ENCODE results near the gene MAU2. TPM values are rescaled to one million over a fixed set of nuclear protein-coding genes. Genes with fewer than 3 reads are reported as not detected.

Gene MAU2
- total RNA-seq, 3 donors from 2014 or later: 49.8 to 71.1 (median 70.6) TPM

GRCh38 chr19:19292607-19293006 lies 28.0 kb upstream of the MAU2 start:
- no peaks in the 10 kb centered on the region for H3K36me3 ChIP-seq (ENCODE audit: low read depth)
- no peak for TF ChIP-seq CTCF (IDR thresholded peaks at IDR 0.05)
- intact Hi-C loops (cut with DNase I, micrococcal nuclease): no loop called here
- ATAC-seq (no peak), DNase-seq (no peak)
- H3K9me3 ChIP-seq: peaks cover 4% of the 10 kb centered on the region
- no peak overlapping the region for H3K4me3 ChIP-seq
- no peaks in the 10 kb centered on the region for H3K4me1 ChIP-seq (ENCODE audit: low read depth)

DNA sequence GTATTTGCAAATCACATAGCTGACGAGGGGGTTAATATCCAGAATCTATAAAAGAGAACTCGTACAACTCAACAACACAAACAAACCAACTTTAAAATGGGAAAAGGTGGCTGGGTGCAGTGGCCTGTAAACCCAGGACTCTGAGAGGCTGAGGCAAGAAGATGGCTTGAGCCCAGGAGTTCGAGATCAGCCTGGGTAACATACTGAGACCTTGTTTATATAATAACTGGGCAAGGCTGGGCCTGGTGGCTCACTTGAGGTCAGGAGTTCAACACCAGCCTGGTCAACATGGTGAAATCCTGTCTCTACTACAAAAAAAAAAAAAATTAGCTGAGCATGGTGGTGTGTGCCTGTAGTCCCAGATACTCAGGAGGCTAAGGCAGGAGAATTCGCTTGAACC lies 25.7 kb upstream of the MAU2 start:
- no peaks in the 10 kb centered on the region for H3K4me1 ChIP-seq (ENCODE audit: low read depth)
- TF ChIP-seq CTCF (IDR thresholded peaks at IDR 0.05): no peak
- H3K36me3 ChIP-seq (ENCODE audit: low read depth): no peaks in the 10 kb centered on the region
- intact Hi-C loops (cut with DNase I, micrococcal nuclease): no loop called here
- ATAC-seq (no peak), DNase-seq (no peak)
- peaks cover 4% of the 10 kb centered on the region for H3K9me3 ChIP-seq
- H3K4me3 ChIP-seq: no peak overlapping the region

- DNase-seq: no peak
Measured at GRCh38 chr19:19296953-19297689, 23.5 kb upstream of the MAU2 start.

DNA sequence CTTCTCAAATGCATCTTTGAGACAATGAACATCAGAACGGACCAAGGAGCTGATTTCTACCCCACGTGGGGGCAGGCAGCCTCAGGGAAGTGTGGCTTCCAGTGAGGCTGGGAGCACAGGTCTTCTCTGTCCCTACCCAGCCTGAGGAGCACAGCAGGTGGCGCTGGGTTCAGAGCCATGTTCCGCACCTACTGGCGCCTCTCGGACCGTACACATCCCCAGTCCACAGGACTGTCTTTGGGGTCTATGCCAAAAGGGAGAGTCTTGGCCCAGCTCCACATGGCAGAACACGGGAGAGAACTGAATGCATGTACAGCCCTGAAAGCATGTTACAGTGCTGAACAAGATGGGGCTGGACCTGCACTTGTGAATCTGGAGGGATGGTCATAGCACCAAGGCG lies 22.9 kb upstream of the MAU2 start:
- no peak for ATAC-seq
- intact Hi-C loops (cut with DNase I, micrococcal nuclease): no loop called here

More at GRCh38 chr19:19296953-19297689, 23.5 kb upstream of the MAU2 start:
- Histone ChIP-seq H3K4me3 (no peak overlapping the region), H3K36me3 (ENCODE audit: low read depth) (no peaks in the 10 kb centered on the region), H3K9me3 (peaks cover 4% of the 10 kb centered on the region), H3K4me1 (ENCODE audit: low read depth) (no peaks in the 10 kb centered on the region)
- no peak for TF ChIP-seq CTCF (IDR thresholded peaks at IDR 0.05)
- ATAC-seq: no peak
- intact Hi-C loops (cut with DNase I, micrococcal nuclease): no loop called here

DNA sequence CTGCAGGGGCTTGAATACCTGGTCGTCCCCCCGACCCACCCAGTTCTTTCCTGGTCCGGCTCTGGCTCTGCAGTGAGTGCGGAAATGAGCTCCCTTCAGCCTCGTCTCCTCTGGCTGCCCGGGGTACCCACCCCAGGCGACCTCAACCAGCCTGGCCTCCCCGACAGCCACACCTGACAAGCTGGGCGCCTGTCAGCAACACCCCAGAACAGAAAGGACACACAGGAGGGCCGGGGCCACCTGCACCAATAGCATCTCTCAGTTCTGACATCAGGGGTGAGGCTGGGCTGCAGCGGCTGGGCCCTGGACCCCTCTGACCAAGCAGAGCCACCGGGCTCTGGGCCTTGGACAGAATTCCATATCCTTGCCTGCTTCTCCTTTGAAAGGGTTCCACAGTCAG lies 20.0 kb upstream of the MAU2 start:
- Histone ChIP-seq H3K4me1 (ENCODE audit: low read depth) (no peaks in the 10 kb centered on the region), H3K9me3 (no peaks in the 10 kb centered on the region), H3K36me3 (ENCODE audit: low read depth) (no peaks in the 10 kb centered on the region), H3K4me3 (no peak overlapping the region)
- ATAC-seq (no peak), DNase-seq (no peak)
- no peak for TF ChIP-seq CTCF (IDR thresholded peaks at IDR 0.05)
- intact Hi-C loops (cut with DNase I, micrococcal nuclease): no loop called here

More for the DNA sequence above, 22.9 kb upstream of the MAU2 start:
- TF ChIP-seq CTCF (IDR thresholded peaks at IDR 0.05): no peak
- Histone ChIP-seq H3K36me3 (ENCODE audit: low read depth) (no peaks in the 10 kb centered on the region), H3K9me3 (peaks cover 2% of the 10 kb centered on the region), H3K4me3 (no peak overlapping the region), H3K4me1 (ENCODE audit: low read depth) (no peaks in the 10 kb centered on the region)
- no peak for DNase-seq

Data from mucosa of descending colon (tissue), 3 donors.